ENCODE measurements around the gene KRT78.

The KRT78 gene

DNA sequence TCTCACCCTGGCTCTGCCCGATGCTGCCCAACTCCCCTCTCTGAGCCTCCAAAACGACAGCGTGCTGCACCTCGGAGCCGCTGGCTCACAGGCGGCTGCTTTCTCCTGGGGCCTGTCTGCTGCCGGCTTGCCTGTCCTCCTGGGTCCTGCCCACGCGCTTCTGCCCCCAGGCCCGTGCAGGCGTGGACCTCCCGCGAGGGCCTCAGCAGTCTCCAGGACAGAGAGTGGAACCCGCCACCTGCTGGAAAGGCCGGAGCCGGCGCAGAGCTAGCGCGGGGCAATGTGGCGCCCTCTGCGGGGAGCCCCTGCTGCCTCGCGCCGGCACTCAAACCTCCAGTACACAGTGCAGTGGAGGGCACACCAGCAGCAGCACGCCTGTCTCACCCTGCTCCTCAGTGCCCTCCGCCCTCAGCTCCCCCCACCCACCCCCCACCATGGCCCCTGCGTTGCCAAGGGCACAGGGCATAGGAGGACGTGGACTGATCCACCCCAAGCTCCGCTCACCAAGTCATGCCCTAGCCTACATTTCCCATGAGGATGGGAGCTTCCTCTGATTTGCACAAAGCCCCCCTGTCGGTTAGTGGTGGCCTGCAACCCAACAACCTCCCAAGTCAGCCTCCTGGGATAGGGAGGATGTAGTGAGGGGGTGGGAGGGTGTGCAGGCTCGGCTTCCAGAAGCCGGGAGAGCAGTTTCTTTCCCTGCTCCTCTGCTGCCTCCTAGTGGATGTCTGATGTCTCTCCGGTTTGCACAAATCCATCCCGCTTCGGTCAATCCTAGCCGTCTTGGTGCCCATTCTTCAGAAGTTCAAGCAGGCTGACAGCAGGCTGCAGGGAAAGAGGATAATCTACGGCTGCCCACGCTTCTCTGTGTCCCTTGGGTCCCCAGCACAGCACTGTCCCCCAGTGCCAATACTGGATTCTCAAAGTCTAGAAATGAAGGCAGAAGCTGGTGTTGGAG, 30.9 kb upstream of the KRT78 start:
- Histone ChIP-seq H4K20me1 (no peaks in the 10 kb centered on the region), H3K9me3 (no peaks in the 10 kb centered on the region), H3K27me3 (no peaks in the 10 kb centered on the region), H3K36me3 (no peaks in the 10 kb centered on the region), H3K4me2 (peak overlapping the region; percentile 76), H3K4me1 (peaks cover 38% of the 10 kb centered on the region), H3K9ac (peak overlapping the region; percentile 45; the same call in 1 of the 2 replicates), H3K4me3 (peak overlapping the region; percentile 48; the same call in 1 of the 2 replicates), H3K27ac (no peak overlapping the region; the same call in 1 of the 2 replicates)
- TF ChIP-seq Cebpa-rat (IDR thresholded peaks at IDR 0.05): no peak

DNA sequence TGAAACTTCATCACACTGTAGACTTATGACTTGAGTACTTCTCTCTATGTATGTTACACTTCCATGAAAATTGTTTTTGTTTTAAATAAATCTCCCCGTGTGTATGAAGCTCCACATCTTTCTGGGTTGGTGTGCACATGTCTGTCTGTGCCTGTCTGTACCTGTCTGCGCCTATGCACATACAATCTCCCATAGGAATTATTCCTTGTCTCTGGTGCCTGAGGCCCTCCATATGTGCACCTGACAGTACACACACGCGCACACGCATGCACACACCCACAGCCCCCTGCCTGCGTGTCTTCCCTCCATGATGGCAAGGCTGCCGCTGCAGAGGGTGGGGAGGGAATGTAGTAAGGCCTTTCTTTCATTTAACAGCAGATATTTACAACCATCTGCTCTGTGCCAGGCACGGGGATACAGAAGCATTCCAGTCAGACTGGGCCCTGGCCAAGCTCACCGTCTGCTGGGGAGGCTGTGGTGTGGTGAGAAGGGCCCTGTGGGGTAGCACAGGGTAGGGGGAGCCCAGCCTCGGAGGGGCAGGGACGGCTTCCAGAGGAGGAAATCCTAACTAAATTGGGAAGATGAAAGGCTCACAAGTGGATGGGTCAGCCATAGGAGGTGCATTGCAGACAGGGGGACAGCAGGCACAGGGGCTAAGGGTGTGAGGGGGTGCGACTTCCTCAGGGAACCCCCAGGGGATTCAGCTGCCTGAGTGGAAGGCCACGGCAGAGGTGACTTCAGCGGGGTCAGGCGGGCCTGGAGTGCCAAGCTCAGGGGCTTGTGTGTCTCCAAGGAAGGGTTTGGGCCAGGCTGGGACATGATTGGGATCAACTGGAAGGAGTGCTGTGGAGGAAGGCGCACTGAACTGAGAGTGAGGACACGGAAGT, 30.0 kb upstream of the KRT78 start:
- Histone ChIP-seq H3K4me3 (no peak overlapping the region), H3K9ac (peak overlapping the region; percentile 45; the same call in 1 of the 2 replicates), H3K4me1 (peaks cover 43% of the 10 kb centered on the region), H3K36me3 (no peaks in the 10 kb centered on the region), H3K27me3 (no peaks in the 10 kb centered on the region), H3K4me2 (peak overlapping the region; percentile 76), H4K20me1 (no peaks in the 10 kb centered on the region), H3K9me3 (no peaks in the 10 kb centered on the region), H3K27ac (no peak overlapping the region; the same call in 1 of the 2 replicates)
- TF ChIP-seq Cebpa-rat (IDR thresholded peaks at IDR 0.05): no peak

DNA sequence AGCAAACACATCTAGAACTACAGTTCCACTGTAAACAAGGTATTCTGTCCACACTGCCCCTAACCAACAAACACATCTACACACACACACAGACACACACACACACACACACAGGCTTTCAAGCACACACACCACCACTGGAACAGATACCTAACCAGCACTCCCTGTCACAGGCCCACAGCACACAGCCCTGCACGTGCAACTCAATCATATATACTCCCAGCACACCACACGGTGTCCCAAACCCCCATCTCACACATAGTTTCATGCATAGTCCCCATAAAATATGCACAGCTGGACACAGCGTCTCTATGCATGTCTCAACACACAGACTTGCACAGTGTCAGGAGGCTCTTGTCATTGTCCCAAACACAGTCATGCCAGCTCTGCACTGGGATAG, 28.4 kb upstream of the KRT78 start:
- H3K27me3 ChIP-seq: no peaks in the 10 kb centered on the region
- no peaks in the 10 kb centered on the region for H3K9me3 ChIP-seq
- no peaks in the 10 kb centered on the region for H3K36me3 ChIP-seq
- TF ChIP-seq Cebpa-rat (IDR thresholded peaks at IDR 0.05): no peak
- no peak overlapping the region for H3K27ac ChIP-seq
- H3K4me2 ChIP-seq: no peak overlapping the region
- peaks cover 47% of the 10 kb centered on the region for H3K4me1 ChIP-seq
- no peaks in the 10 kb centered on the region for H4K20me1 ChIP-seq
- H3K4me3 ChIP-seq: no peak overlapping the region
- H3K9ac ChIP-seq: no peak overlapping the region

DNA sequence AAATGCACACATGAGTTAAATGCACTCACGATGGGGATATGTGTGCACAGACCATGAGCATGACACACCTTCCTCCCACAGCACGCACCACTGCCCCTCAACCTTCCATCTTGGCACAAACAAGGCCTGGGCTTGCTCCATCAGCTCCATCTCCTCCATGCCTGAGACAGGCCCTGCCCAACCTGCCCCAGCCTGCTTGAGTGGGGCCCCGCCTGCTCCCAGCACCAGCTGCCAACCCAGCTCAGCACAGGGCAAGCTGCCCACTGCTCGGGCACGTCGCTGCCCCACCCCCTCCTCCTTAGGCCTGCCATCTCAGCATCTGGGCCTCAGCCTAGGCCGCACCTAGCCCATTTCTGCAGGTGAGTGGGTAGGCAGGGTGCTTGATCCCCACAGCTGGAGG, 27.6 kb upstream of the KRT78 start:
- TF ChIP-seq Cebpa-rat (IDR thresholded peaks at IDR 0.05): no peak
- no peaks in the 10 kb centered on the region for H3K9me3 ChIP-seq
- no peaks in the 10 kb centered on the region for H3K27me3 ChIP-seq
- H3K4me3 ChIP-seq: no peak overlapping the region
- no peak overlapping the region for H3K9ac ChIP-seq
- no peaks in the 10 kb centered on the region for H3K36me3 ChIP-seq
- no peaks in the 10 kb centered on the region for H4K20me1 ChIP-seq
- H3K4me1 ChIP-seq: peaks cover 50% of the 10 kb centered on the region
- no peak overlapping the region for H3K27ac ChIP-seq
- H3K4me2 ChIP-seq: no peak overlapping the region

DNA sequence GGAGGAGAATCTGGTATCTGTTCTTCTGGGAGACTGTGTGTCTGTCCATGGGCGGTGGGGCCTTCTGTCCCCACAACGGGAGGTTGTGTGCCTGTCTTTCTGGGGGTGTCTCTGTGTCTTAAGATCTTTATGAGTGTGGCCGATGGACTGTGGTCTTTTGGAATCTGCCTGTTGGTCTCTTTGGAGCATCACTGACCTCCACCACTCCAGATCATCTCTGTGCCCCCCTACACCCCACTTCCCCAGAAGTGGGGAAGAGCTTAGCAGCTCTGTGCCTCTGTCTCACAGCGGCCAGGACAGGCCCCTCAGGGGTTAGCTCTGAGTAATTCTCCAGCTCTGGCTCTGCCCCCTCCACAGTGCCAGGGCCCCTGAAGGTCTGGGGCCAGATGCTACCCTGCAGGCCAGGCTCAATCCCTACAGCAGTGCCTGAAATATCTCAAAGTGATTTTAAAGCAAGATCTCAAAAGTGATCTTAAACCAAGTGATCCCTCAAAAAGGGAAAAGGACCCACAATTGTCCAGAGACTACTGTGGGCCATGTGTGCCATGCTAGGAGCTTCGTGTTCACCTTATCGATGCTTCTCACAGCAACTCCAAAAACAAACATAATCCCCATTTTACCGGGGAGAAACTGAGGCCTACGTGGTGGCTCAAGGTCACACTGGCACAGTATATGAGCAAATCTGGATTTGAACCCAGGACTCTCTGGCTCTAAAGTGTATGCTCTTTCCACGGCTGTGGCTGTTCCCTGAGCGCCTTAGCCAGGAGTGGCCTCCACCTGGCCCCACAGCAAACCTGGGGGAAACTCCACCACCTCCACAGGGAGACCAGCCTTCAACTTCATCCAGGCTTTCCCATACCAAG, 26.0 kb upstream of the KRT78 start:
- Histone ChIP-seq H3K9ac (peak overlapping the region; percentile 59), H3K27me3 (no peaks in the 10 kb centered on the region), H3K4me2 (peak overlapping the region; percentile 95), H3K9me3 (no peaks in the 10 kb centered on the region), H3K4me3 (peak overlapping the region; percentile 64), H3K36me3 (no peaks in the 10 kb centered on the region), H3K27ac (peak overlapping the region; percentile 44), H4K20me1 (no peaks in the 10 kb centered on the region), H3K4me1 (peaks cover 55% of the 10 kb centered on the region)
- TF ChIP-seq Cebpa-rat (IDR thresholded peaks at IDR 0.05): no peak

DNA sequence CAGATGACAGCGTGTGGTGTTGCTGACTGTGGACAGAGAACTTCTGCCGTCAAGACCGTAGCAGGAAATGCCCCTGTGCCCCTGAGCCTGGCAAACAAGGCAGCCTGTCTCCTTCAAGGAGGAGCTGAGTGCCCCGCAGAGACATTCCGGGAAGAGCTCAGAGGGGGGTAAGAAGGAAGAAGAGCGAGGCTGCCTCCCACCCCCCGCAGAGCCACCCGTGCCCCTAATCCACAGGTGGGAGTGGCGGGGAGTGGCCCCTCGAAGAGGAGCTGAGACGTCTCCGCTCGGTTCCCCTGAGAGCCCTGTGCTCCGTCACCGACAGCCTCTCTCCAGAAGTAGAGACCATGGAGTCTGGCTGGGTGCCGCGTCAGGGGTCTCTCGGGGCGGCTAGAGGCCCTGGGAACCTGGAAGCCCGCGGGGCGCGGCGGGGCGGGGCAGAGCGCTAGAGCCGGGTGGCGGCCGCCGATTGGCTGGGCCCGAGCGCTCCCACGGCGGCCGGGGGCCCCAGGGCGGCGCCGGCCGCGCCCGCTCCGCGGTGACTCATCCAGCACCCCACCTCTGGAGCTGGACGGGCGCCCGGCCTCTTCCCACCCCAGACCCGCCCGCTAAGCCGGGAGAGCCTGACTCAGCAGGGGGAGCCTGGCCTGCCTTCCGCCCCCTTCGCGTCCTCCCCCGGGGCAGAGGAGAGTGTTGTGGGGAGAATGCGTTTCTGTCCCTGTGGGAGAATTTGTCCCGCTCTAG, 25.2 kb upstream of the KRT78 start:
- Histone ChIP-seq H3K9ac (peak overlapping the region; percentile 59), H3K27me3 (no peaks in the 10 kb centered on the region), H3K36me3 (no peaks in the 10 kb centered on the region), H3K4me1 (peaks cover 51% of the 10 kb centered on the region), H3K4me2 (peak overlapping the region; percentile 95), H3K4me3 (peak overlapping the region; percentile 64), H4K20me1 (no peaks in the 10 kb centered on the region), H3K9me3 (no peaks in the 10 kb centered on the region), H3K27ac (peak overlapping the region; percentile 44)
- TF ChIP-seq Cebpa-rat (IDR thresholded peaks at IDR 0.05): no peak

DNA sequence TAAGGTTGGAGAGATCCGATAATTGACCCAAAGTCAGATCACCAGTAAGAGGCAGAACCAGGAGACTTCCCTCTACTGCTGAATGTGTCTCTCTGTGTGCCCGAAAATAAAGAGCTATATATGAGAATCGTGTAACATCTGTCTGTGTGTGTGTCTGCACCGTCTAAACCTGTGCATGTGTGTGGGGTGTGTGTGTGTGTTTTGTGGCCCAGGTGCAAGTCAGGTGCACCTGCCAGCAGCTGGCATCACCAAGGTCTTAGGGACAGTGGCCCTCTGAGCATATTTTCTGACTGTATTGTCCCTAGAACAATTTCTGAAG, 24.7 kb upstream of the KRT78 start:
- peaks cover 46% of the 10 kb centered on the region for H3K4me1 ChIP-seq

DNA sequence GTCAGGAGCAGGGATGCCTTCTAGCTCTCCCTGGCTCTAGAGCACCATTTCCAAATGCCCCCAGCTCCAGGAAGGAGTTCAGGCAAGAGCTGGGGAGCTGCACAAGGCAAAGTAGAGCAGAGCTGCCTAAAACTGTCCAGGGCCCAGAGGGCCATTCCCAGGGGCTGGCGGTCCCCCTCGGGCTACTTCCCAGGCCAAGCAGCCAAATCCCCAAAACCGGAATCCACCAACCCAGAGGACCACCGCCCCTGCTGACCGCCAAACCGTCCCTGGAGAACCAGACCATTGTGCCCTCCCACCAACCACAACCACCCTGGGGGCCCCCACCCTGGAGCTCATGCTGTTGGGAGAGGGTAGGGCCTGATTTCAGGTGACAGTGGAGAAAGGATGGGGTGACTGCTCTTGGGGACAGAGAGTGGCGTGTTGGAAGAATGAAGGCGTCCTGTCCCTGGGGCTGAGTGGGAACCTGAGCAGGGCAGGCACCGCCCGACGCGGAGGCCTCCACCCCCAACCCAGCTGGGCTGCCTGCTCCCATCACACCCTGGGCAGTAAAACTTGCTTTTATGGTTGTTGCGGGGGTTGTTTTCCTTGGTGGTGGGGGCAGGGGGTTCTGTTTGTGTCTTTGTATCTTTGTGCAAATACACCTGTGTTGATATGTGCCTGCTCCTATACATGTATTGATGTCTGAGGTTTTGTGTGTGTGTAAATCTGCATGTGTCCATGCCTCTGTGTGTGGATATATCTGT, 24.0 kb upstream of the KRT78 start:
- no peak for TF ChIP-seq Cebpa-rat (IDR thresholded peaks at IDR 0.05)
- H3K4me3 ChIP-seq: no peak overlapping the region
- H3K4me1 ChIP-seq: peaks cover 40% of the 10 kb centered on the region
- no peaks in the 10 kb centered on the region for H3K27me3 ChIP-seq
- H4K20me1 ChIP-seq: no peaks in the 10 kb centered on the region
- H3K9ac ChIP-seq: no peak overlapping the region
- H3K9me3 ChIP-seq: no peaks in the 10 kb centered on the region
- H3K4me2 ChIP-seq: no peak overlapping the region
- H3K27ac ChIP-seq: no peak overlapping the region
- no peaks in the 10 kb centered on the region for H3K36me3 ChIP-seq

More for the DNA sequence above, 24.7 kb upstream of the KRT78 start:
- H3K36me3 ChIP-seq: no peaks in the 10 kb centered on the region
- H3K4me3 ChIP-seq: no peak overlapping the region; the same call in 1 of the 2 replicates
- H3K9ac ChIP-seq: no peak overlapping the region
- H3K4me2 ChIP-seq: peak overlapping the region; percentile 95
- no peak overlapping the region for H3K27ac ChIP-seq
- no peaks in the 10 kb centered on the region for H4K20me1 ChIP-seq
- no peaks in the 10 kb centered on the region for H3K27me3 ChIP-seq
- H3K9me3 ChIP-seq: no peaks in the 10 kb centered on the region
- TF ChIP-seq Cebpa-rat (IDR thresholded peaks at IDR 0.05): no peak

Measured in BLaER1 (cell line).